GM23338 (cell line): ENCODE results near the gene EMP2. TPM values are rescaled to one million over a fixed set of nuclear protein-coding genes. Genes with fewer than 3 reads are reported as not detected.

Experiments used
- ATAC-seq: fragments of 200-7000 bp; cut with Tn5 transposase; 3 replicates; pipeline ENCODE4 v1.9.1; 2020
- DNase-seq: peaks from one replicate; pipeline ENCODE4 v3.0.0-alpha.2; 2015; ENCODE audit warnings: low spot score
- H2AFZ ChIP-seq: fragments of 200-600 bp; sonication (generic); 2 replicates; pipeline ENCODE4 v1.8.0; 2016; ENCODE audit warnings: antibody characterized with exemption, mild to moderate bottlenecking, moderate library complexity
- H3F3A ChIP-seq: fragments of 200-600 bp; sonication (generic); replicated peaks from 2 replicates; pipeline ENCODE4 v1.8.0; 2017; ENCODE audit warnings: antibody characterized with exemption, mixed run types, low read depth
- H3K27ac ChIP-seq: fragments of 200-600 bp; sonication (generic); 2 replicates; pipeline ENCODE4 v1.6.1; 2016; ENCODE audit warnings: low read depth
- H3K27me3 ChIP-seq: fragments of 200-600 bp; sonication (generic); 2 replicates; pipeline ENCODE4 v1.8.0; 2016; ENCODE audit warnings: mild to moderate bottlenecking, mixed run types, moderate library complexity; ENCODE audit not compliant: insufficient read depth
- H3K36me3 ChIP-seq: fragments of 200-600 bp; sonication (generic); 2 replicates; pipeline ENCODE4 v1.8.0; 2016; ENCODE audit warnings: mild to moderate bottlenecking; ENCODE audit not compliant: insufficient read depth
- H3K4me1 ChIP-seq: fragments of 200-600 bp; sonication (generic); 2 replicates; pipeline ENCODE4 v1.8.0; 2016; ENCODE audit warnings: mild to moderate bottlenecking, moderate library complexity; ENCODE audit not compliant: insufficient read depth
- H3K4me2 ChIP-seq: fragments of 200-600 bp; sonication (generic); 2 replicates; pipeline ENCODE4 v1.7.1; 2017; ENCODE audit warnings: mixed run types
- H3K4me3 ChIP-seq: fragments of 200-600 bp; sonication (generic); 2 replicates; pipeline ENCODE4 v1.6.1; 2016; ENCODE audit warnings: mixed run types
- H3K79me2 ChIP-seq: fragments of 200-600 bp; sonication (generic); replicated peaks from 2 replicates; pipeline ENCODE4 v1.8.0; 2017; ENCODE audit warnings: mild to moderate bottlenecking; ENCODE audit not compliant: insufficient read depth
- H3K9me2 ChIP-seq: fragments of 200-600 bp; sonication (generic); 2 replicates; pipeline ENCODE4 v1.8.0; 2017; ENCODE audit not compliant: insufficient read depth
- H4K20me1 ChIP-seq: fragments of 200-600 bp; sonication (generic); replicated peaks from 2 replicates; pipeline ENCODE4 v1.8.0; 2017; ENCODE audit warnings: mild to moderate bottlenecking; ENCODE audit not compliant: insufficient read depth
- H3K27ac Mint-ChIP-seq: 2 replicates; pipeline ENCODE4 v1.8.0; 2020; ENCODE audit warnings: inconsistent platforms, mild to moderate bottlenecking, moderate library complexity, mixed read lengths
- H3K27me3 Mint-ChIP-seq: 3 replicates; pipeline ENCODE4 v1.8.0; 2022; ENCODE audit warnings: low read depth, mild to moderate bottlenecking, moderate library complexity, mixed read lengths, inconsistent platforms; ENCODE audit not compliant: insufficient read depth, poor library complexity
- H3K36me3 Mint-ChIP-seq: 3 replicates; pipeline ENCODE4 v1.8.0; 2021; ENCODE audit warnings: low read depth, mild to moderate bottlenecking, inconsistent platforms, moderate library complexity, mixed read lengths
- H3K4me1 Mint-ChIP-seq: 3 replicates; pipeline ENCODE4 v1.8.0; 2020; ENCODE audit warnings: mild to moderate bottlenecking, inconsistent platforms, mixed read lengths
- H3K4me3 Mint-ChIP-seq: 3 replicates; pipeline ENCODE4 v1.8.0; 2021; ENCODE audit warnings: moderate library complexity, mild to moderate bottlenecking, inconsistent platforms, mixed read lengths
- H3K9me3 Mint-ChIP-seq: 3 replicates; pipeline ENCODE4 v1.8.0; 2020; ENCODE audit warnings: moderate library complexity, mild to moderate bottlenecking, inconsistent platforms, mixed read lengths
- CREB1 ChIP-seq: fragments of 250-450 bp; sonication (Bioruptor Pico); IDR thresholded peaks from 2 replicates; pipeline ENCODE4 v1.5.0; 2020; ENCODE audit warnings: low read depth, mild to moderate bottlenecking, moderate library complexity
- EZH2 ChIP-seq: fragments of 200-600 bp; sonication (generic); IDR thresholded peaks from one replicate; pipeline ENCODE4 v1.8.0; 2017; ENCODE audit warnings: antibody characterized with exemption, mild to moderate bottlenecking, low read depth; ENCODE audit not compliant: unreplicated experiment
- EZH2phosphoT487 ChIP-seq: fragments of 200-600 bp; sonication (generic); IDR thresholded peaks from one replicate; pipeline ENCODE4 v1.8.1; 2018; ENCODE audit warnings: antibody characterized with exemption; ENCODE audit not compliant: unreplicated experiment
- JUNB ChIP-seq: IDR thresholded peaks from one replicate; pipeline ENCODE4 v1.6.1; 2016; ENCODE audit warnings: antibody characterized with exemption; ENCODE audit not compliant: unreplicated experiment
- NANOG ChIP-seq: IDR thresholded peaks from 2 replicates; pipeline ENCODE4 v1.6.1; 2016; ENCODE audit warnings: antibody characterized with exemption, borderline replicate concordance
- POLR2AphosphoS5 ChIP-seq: IDR thresholded peaks from 2 replicates; pipeline ENCODE4 v1.6.1; 2016; ENCODE audit warnings: antibody characterized with exemption, low read depth
- STAT1 ChIP-seq: IDR thresholded peaks from one replicate; pipeline ENCODE4 v1.6.1; 2016; ENCODE audit warnings: antibody characterized with exemption; ENCODE audit not compliant: unreplicated experiment
- ZNF114 ChIP-seq: fragments of 250-450 bp; sonication (Bioruptor Pico); IDR thresholded peaks from 2 replicates; pipeline ENCODE4 v1.5.0; 2020; ENCODE audit warnings: mild to moderate bottlenecking, moderate library complexity
- ZNF331 ChIP-seq: fragments of 250-450 bp; sonication (Bioruptor Pico); IDR thresholded peaks from 2 replicates; pipeline ENCODE4 v1.5.0; 2020; ENCODE audit warnings: low read depth, mild to moderate bottlenecking, moderate library complexity
- polyA plus RNA-seq: library from polyadenylated mRNA; unstranded; fragments of >200 nt; fragmentation: Nextera tagmentation; extraction: Ambion mirVana; gene quantifications from 2 replicates; pipeline ENCODE4 v1.2.1, GENCODE V29; 2016
- total RNA-seq: library from RNA; depleted of rRNA; stranded (reverse); fragments of >200 nt; shearing (Covaris generic); gene quantifications from 2 replicates; pipeline ENCODE4 v1.2.3, GENCODE V29; 2014
- TF ChIP-seq, protein P1 (sequence below): fragments of 250-450 bp; sonication (Bioruptor Pico); IDR thresholded peaks from 2 replicates; pipeline ENCODE4 v1.5.0; 2020; ENCODE audit warnings: mild to moderate bottlenecking, moderate library complexity
- TF ChIP-seq, protein P2 (sequence below), 2 experiments: fragments of 200-600 bp in 1 of 2; sonication (generic) in 1 of 2; conservative IDR thresholded peaks; 2 replicates each; pipeline versions ENCODE4 v1.5.1 to v1.6.1; 2016 to 2017; ENCODE audit warnings: antibody characterized with exemption in 2 of 2, low read depth in 2 of 2, mild to moderate bottlenecking in 2 of 2, moderate library complexity in 1 of 2
- TF ChIP-seq, protein P3 (sequence below): IDR thresholded peaks from one replicate; pipeline ENCODE4 v1.6.1; 2018; ENCODE audit warnings: antibody characterized with exemption; ENCODE audit not compliant: unreplicated experiment
- TF ChIP-seq, protein P4 (sequence below): IDR thresholded peaks from 2 replicates; pipeline ENCODE4 v1.6.1; 2016; ENCODE audit warnings: antibody characterized with exemption

EMP2 gene
- total and polyA plus RNA-seq, 2 experiments from 2014 or later = 7.3 to 40.1 TPM

DNA sequence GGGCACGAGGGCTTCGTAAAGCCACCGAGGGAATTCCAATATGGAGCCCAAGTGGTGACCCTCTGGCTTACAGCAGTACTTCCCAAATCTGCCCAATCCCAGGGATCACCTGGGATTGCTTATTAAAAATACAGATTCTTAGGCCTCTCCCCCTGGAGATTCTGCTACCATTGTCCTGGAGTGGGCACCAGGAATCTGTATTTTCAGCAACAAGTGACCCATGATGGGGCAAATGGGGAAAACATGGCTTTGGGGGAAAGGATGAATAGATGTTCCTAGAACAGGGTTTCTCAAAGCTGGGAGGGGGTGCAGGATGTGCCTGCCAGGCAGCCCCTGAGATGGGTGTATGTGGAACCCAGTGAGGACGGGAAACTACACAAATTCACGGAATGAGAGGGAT lies 40.6 kb downstream of the EMP2 start (continued):
- TF ChIP-seq CREB1 (CRISPR knock-in tag) = no peak
- TF ChIP-seq ZNF331 (CRISPR knock-in tag) = no peak

DNA sequence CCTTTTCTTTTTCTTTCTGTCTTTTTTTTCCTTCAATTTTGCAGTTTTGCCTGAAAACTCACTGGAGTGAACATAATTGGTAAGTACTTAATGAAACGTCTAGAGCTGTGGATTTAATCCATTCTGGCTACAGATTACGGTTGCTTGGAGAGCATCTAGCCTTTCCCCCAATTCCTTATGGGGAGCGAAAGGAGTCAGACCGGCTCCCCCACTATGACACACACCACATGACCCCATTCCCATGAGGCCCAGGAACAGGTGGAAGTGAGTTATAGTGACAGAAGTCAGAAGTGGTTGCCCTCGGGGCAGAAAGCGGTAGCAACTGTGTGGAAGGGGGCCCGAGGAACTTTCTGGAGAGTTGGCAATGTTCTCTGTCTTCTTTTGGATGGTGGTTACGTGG lies 41.2 kb downstream of the EMP2 start:
- Histone ChIP-seq H3K79me2 (no peaks in the 10 kb centered on the region), H3K27me3 (no peaks in the 10 kb centered on the region), H3K36me3 (no peaks in the 10 kb centered on the region; the same call in 1 of the 2 replicates), H3K4me1 (no peaks in the 10 kb centered on the region), H3K27ac (no peak overlapping the region), H3K4me3 (no peak overlapping the region), H3K4me2 (no peak overlapping the region), H3F3A (no peaks in the 10 kb centered on the region), H4K20me1 (no peaks in the 10 kb centered on the region), H2AFZ (no peak overlapping the region), H3K9me2 (no peaks in the 10 kb centered on the region)
- H3K9me3 Mint-ChIP-seq = no peaks in the 10 kb centered on the region
- no peak overlapping the region for H3K27ac Mint-ChIP-seq
- peaks cover 9% of the 10 kb centered on the region; the same call in 2 of the 3 replicates for H3K36me3 Mint-ChIP-seq
- ATAC-seq = no peak
- TF ChIP-seq JUNB (no peak), NANOG (no peak), ZNF114 (CRISPR knock-in tag) (no peak), CREB1 (CRISPR knock-in tag) (no peak), EZH2 (no peak), POLR2AphosphoS5 (no peak), STAT1 (no peak), ZNF331 (CRISPR knock-in tag) (no peak), EZH2phosphoT487 (no peak)
- TF ChIP-seq, protein P1, sequence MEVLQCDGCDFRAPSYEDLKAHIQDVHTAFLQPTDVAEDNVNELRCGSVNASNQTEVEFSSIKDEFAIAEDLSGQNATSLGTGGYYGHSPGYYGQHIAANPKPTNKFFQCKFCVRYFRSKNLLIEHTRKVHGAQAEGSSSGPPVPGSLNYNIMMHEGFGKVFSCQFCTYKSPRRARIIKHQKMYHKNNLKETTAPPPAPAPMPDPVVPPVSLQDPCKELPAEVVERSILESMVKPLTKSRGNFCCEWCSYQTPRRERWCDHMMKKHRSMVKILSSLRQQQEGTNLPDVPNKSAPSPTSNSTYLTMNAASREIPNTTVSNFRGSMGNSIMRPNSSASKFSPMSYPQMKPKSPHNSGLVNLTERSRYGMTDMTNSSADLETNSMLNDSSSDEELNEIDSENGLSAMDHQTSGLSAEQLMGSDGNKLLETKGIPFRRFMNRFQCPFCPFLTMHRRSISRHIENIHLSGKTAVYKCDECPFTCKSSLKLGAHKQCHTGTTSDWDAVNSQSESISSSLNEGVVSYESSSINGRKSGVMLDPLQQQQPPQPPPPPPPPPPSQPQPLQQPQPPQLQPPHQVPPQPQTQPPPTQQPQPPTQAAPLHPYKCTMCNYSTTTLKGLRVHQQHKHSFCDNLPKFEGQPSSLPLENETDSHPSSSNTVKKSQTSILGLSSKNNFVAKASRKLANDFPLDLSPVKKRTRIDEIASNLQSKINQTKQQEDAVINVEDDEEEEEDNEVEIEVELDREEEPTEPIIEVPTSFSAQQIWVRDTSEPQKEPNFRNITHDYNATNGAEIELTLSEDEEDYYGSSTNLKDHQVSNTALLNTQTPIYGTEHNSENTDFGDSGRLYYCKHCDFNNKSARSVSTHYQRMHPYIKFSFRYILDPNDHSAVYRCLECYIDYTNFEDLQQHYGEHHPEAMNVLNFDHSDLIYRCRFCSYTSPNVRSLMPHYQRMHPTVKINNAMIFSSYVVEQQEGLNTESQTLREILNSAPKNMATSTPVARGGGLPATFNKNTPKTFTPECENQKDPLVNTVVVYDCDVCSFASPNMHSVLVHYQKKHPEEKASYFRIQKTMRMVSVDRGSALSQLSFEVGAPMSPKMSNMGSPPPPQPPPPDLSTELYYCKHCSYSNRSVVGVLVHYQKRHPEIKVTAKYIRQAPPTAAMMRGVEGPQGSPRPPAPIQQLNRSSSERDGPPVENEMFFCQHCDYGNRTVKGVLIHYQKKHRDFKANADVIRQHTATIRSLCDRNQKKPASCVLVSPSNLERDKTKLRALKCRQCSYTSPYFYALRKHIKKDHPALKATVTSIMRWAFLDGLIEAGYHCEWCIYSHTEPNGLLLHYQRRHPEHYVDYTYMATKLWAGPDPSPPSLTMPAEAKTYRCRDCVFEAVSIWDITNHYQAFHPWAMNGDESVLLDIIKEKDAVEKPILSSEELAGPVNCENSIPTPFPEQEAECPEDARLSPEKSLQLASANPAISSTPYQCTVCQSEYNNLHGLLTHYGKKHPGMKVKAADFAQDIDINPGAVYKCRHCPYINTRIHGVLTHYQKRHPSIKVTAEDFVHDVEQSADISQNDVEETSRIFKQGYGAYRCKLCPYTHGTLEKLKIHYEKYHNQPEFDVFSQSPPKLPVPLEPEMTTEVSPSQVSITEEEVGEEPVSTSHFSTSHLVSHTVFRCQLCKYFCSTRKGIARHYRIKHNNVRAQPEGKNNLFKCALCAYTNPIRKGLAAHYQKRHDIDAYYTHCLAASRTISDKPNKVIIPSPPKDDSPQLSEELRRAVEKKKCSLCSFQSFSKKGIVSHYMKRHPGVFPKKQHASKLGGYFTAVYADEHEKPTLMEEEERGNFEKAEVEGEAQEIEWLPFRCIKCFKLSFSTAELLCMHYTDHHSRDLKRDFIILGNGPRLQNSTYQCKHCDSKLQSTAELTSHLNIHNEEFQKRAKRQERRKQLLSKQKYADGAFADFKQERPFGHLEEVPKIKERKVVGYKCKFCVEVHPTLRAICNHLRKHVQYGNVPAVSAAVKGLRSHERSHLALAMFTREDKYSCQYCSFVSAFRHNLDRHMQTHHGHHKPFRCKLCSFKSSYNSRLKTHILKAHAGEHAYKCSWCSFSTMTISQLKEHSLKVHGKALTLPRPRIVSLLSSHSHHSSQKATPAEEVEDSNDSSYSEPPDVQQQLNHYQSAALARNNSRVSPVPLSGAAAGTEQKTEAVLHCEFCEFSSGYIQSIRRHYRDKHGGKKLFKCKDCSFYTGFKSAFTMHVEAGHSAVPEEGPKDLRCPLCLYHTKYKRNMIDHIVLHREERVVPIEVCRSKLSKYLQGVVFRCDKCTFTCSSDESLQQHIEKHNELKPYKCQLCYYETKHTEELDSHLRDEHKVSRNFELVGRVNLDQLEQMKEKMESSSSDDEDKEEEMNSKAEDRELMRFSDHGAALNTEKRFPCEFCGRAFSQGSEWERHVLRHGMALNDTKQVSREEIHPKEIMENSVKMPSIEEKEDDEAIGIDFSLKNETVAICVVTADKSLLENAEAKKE = no peak
- TF ChIP-seq, protein P2, sequence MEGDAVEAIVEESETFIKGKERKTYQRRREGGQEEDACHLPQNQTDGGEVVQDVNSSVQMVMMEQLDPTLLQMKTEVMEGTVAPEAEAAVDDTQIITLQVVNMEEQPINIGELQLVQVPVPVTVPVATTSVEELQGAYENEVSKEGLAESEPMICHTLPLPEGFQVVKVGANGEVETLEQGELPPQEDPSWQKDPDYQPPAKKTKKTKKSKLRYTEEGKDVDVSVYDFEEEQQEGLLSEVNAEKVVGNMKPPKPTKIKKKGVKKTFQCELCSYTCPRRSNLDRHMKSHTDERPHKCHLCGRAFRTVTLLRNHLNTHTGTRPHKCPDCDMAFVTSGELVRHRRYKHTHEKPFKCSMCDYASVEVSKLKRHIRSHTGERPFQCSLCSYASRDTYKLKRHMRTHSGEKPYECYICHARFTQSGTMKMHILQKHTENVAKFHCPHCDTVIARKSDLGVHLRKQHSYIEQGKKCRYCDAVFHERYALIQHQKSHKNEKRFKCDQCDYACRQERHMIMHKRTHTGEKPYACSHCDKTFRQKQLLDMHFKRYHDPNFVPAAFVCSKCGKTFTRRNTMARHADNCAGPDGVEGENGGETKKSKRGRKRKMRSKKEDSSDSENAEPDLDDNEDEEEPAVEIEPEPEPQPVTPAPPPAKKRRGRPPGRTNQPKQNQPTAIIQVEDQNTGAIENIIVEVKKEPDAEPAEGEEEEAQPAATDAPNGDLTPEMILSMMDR (conservative IDR thresholded peaks at IDR 0.05; ENCODE audit: low read depth in 2 of 2) = no peak
- TF ChIP-seq, protein P3, sequence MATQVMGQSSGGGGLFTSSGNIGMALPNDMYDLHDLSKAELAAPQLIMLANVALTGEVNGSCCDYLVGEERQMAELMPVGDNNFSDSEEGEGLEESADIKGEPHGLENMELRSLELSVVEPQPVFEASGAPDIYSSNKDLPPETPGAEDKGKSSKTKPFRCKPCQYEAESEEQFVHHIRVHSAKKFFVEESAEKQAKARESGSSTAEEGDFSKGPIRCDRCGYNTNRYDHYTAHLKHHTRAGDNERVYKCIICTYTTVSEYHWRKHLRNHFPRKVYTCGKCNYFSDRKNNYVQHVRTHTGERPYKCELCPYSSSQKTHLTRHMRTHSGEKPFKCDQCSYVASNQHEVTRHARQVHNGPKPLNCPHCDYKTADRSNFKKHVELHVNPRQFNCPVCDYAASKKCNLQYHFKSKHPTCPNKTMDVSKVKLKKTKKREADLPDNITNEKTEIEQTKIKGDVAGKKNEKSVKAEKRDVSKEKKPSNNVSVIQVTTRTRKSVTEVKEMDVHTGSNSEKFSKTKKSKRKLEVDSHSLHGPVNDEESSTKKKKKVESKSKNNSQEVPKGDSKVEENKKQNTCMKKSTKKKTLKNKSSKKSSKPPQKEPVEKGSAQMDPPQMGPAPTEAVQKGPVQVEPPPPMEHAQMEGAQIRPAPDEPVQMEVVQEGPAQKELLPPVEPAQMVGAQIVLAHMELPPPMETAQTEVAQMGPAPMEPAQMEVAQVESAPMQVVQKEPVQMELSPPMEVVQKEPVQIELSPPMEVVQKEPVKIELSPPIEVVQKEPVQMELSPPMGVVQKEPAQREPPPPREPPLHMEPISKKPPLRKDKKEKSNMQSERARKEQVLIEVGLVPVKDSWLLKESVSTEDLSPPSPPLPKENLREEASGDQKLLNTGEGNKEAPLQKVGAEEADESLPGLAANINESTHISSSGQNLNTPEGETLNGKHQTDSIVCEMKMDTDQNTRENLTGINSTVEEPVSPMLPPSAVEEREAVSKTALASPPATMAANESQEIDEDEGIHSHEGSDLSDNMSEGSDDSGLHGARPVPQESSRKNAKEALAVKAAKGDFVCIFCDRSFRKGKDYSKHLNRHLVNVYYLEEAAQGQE = no peak
- TF ChIP-seq, protein P4, sequence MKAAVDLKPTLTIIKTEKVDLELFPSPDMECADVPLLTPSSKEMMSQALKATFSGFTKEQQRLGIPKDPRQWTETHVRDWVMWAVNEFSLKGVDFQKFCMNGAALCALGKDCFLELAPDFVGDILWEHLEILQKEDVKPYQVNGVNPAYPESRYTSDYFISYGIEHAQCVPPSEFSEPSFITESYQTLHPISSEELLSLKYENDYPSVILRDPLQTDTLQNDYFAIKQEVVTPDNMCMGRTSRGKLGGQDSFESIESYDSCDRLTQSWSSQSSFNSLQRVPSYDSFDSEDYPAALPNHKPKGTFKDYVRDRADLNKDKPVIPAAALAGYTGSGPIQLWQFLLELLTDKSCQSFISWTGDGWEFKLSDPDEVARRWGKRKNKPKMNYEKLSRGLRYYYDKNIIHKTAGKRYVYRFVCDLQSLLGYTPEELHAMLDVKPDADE = no peak
- peaks cover 8% of the 10 kb centered on the region for H3K27me3 Mint-ChIP-seq
- no peak for DNase-seq
- H3K4me1 Mint-ChIP-seq = no peaks in the 10 kb centered on the region
- H3K4me3 Mint-ChIP-seq = no peak overlapping the region
